ENCODE measurements around the gene EXD3.

DNA sequence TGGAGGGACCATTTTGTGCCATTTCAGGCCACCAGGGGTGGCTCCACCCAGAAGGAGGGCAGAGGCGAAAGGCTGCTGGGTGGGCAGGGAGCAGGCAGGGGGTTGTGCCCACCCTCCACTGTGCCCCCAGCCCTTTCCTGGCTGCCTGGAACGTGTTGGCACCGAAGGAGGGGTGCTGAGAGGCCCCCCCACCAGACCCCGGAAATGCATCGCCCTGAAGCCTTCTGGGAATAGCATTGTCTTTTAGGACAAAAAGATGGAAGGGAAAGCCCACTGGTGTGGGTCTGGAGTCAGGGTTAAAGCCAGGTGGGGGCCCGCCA is 5.3 kb upstream of the EXD3 start:
- TF ChIP-seq, protein P1, sequence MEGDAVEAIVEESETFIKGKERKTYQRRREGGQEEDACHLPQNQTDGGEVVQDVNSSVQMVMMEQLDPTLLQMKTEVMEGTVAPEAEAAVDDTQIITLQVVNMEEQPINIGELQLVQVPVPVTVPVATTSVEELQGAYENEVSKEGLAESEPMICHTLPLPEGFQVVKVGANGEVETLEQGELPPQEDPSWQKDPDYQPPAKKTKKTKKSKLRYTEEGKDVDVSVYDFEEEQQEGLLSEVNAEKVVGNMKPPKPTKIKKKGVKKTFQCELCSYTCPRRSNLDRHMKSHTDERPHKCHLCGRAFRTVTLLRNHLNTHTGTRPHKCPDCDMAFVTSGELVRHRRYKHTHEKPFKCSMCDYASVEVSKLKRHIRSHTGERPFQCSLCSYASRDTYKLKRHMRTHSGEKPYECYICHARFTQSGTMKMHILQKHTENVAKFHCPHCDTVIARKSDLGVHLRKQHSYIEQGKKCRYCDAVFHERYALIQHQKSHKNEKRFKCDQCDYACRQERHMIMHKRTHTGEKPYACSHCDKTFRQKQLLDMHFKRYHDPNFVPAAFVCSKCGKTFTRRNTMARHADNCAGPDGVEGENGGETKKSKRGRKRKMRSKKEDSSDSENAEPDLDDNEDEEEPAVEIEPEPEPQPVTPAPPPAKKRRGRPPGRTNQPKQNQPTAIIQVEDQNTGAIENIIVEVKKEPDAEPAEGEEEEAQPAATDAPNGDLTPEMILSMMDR (IDR thresholded peaks at IDR 0.05), result no peak
- no peak for TF ChIP-seq POLR2A (IDR thresholded peaks at IDR 0.05)
